GM23338 (cell line): Measurements from ENCODE around the gene SBF2. TPM values are rescaled to one million over a fixed set of nuclear protein-coding genes. Genes with fewer than 3 reads are reported as not detected.
"Not testable (repeated sequence)": the region's sequence is repeated elsewhere in the genome, so short reads cannot be mapped to it uniquely, and the experiment has no call there.

Experiments used
- ATAC-seq: fragments of 200-7000 bp; cut with Tn5 transposase; 3 replicates; pipeline ENCODE4 v1.9.1; 2020
- DNase-seq: peaks from one replicate; pipeline ENCODE4 v3.0.0-alpha.2; 2015; ENCODE audit warnings: low spot score
- H2AFZ ChIP-seq: fragments of 200-600 bp; sonication (generic); 2 replicates; pipeline ENCODE4 v1.8.0; 2016; ENCODE audit warnings: antibody characterized with exemption, mild to moderate bottlenecking, moderate library complexity
- H3F3A ChIP-seq: fragments of 200-600 bp; sonication (generic); replicated peaks from 2 replicates; pipeline ENCODE4 v1.8.0; 2017; ENCODE audit warnings: antibody characterized with exemption, mixed run types, low read depth
- H3K27ac ChIP-seq: fragments of 200-600 bp; sonication (generic); 2 replicates; pipeline ENCODE4 v1.6.1; 2016; ENCODE audit warnings: low read depth
- H3K27me3 ChIP-seq: fragments of 200-600 bp; sonication (generic); 2 replicates; pipeline ENCODE4 v1.8.0; 2016; ENCODE audit warnings: mild to moderate bottlenecking, mixed run types, moderate library complexity; ENCODE audit not compliant: insufficient read depth
- H3K36me3 ChIP-seq: fragments of 200-600 bp; sonication (generic); 2 replicates; pipeline ENCODE4 v1.8.0; 2016; ENCODE audit warnings: mild to moderate bottlenecking; ENCODE audit not compliant: insufficient read depth
- H3K4me1 ChIP-seq: fragments of 200-600 bp; sonication (generic); 2 replicates; pipeline ENCODE4 v1.8.0; 2016; ENCODE audit warnings: mild to moderate bottlenecking, moderate library complexity; ENCODE audit not compliant: insufficient read depth
- H3K4me2 ChIP-seq: fragments of 200-600 bp; sonication (generic); 2 replicates; pipeline ENCODE4 v1.7.1; 2017; ENCODE audit warnings: mixed run types
- H3K4me3 ChIP-seq: fragments of 200-600 bp; sonication (generic); 2 replicates; pipeline ENCODE4 v1.6.1; 2016; ENCODE audit warnings: mixed run types
- H3K79me2 ChIP-seq: fragments of 200-600 bp; sonication (generic); replicated peaks from 2 replicates; pipeline ENCODE4 v1.8.0; 2017; ENCODE audit warnings: mild to moderate bottlenecking; ENCODE audit not compliant: insufficient read depth
- H3K9me2 ChIP-seq: fragments of 200-600 bp; sonication (generic); 2 replicates; pipeline ENCODE4 v1.8.0; 2017; ENCODE audit not compliant: insufficient read depth
- H4K20me1 ChIP-seq: fragments of 200-600 bp; sonication (generic); replicated peaks from 2 replicates; pipeline ENCODE4 v1.8.0; 2017; ENCODE audit warnings: mild to moderate bottlenecking; ENCODE audit not compliant: insufficient read depth
- H3K27ac Mint-ChIP-seq: 2 replicates; pipeline ENCODE4 v1.8.0; 2020; ENCODE audit warnings: inconsistent platforms, mild to moderate bottlenecking, moderate library complexity, mixed read lengths
- H3K27me3 Mint-ChIP-seq: 3 replicates; pipeline ENCODE4 v1.8.0; 2022; ENCODE audit warnings: low read depth, mild to moderate bottlenecking, moderate library complexity, mixed read lengths, inconsistent platforms; ENCODE audit not compliant: insufficient read depth, poor library complexity
- H3K36me3 Mint-ChIP-seq: 3 replicates; pipeline ENCODE4 v1.8.0; 2021; ENCODE audit warnings: low read depth, mild to moderate bottlenecking, inconsistent platforms, moderate library complexity, mixed read lengths
- H3K4me1 Mint-ChIP-seq: 3 replicates; pipeline ENCODE4 v1.8.0; 2020; ENCODE audit warnings: mild to moderate bottlenecking, inconsistent platforms, mixed read lengths
- H3K4me3 Mint-ChIP-seq: 3 replicates; pipeline ENCODE4 v1.8.0; 2021; ENCODE audit warnings: moderate library complexity, mild to moderate bottlenecking, inconsistent platforms, mixed read lengths
- H3K9me3 Mint-ChIP-seq: 3 replicates; pipeline ENCODE4 v1.8.0; 2020; ENCODE audit warnings: moderate library complexity, mild to moderate bottlenecking, inconsistent platforms, mixed read lengths
- JUNB ChIP-seq: IDR thresholded peaks from one replicate; pipeline ENCODE4 v1.6.1; 2016; ENCODE audit warnings: antibody characterized with exemption; ENCODE audit not compliant: unreplicated experiment
- polyA plus RNA-seq: library from polyadenylated mRNA; unstranded; fragments of >200 nt; fragmentation: Nextera tagmentation; extraction: Ambion mirVana; gene quantifications from 2 replicates; pipeline ENCODE4 v1.2.1, GENCODE V29; 2016
- total RNA-seq: library from RNA; depleted of rRNA; stranded (reverse); fragments of >200 nt; shearing (Covaris generic); gene quantifications from 2 replicates; pipeline ENCODE4 v1.2.3, GENCODE V29; 2014
- TF ChIP-seq, protein P1 (sequence below): IDR thresholded peaks from one replicate; pipeline ENCODE4 v1.6.1; 2018; ENCODE audit warnings: antibody characterized with exemption; ENCODE audit not compliant: unreplicated experiment
- TF ChIP-seq, protein P2 (sequence below), 2 experiments: fragments of 200-600 bp in 1 of 2; sonication (generic) in 1 of 2; conservative IDR thresholded peaks; 2 replicates each; pipeline versions ENCODE4 v1.5.1 to v1.6.1; 2016 to 2017; ENCODE audit warnings: antibody characterized with exemption in 2 of 2, low read depth in 2 of 2, mild to moderate bottlenecking in 2 of 2, moderate library complexity in 1 of 2
- TF ChIP-seq, protein P3 (sequence below): IDR thresholded peaks from 2 replicates; pipeline ENCODE4 v1.6.1; 2016; ENCODE audit warnings: antibody characterized with exemption

The SBF2 gene
- total and polyA plus RNA-seq, 2 experiments from 2014 or later, result 25.6 to 53.5 TPM

- TF ChIP-seq, protein P1, sequence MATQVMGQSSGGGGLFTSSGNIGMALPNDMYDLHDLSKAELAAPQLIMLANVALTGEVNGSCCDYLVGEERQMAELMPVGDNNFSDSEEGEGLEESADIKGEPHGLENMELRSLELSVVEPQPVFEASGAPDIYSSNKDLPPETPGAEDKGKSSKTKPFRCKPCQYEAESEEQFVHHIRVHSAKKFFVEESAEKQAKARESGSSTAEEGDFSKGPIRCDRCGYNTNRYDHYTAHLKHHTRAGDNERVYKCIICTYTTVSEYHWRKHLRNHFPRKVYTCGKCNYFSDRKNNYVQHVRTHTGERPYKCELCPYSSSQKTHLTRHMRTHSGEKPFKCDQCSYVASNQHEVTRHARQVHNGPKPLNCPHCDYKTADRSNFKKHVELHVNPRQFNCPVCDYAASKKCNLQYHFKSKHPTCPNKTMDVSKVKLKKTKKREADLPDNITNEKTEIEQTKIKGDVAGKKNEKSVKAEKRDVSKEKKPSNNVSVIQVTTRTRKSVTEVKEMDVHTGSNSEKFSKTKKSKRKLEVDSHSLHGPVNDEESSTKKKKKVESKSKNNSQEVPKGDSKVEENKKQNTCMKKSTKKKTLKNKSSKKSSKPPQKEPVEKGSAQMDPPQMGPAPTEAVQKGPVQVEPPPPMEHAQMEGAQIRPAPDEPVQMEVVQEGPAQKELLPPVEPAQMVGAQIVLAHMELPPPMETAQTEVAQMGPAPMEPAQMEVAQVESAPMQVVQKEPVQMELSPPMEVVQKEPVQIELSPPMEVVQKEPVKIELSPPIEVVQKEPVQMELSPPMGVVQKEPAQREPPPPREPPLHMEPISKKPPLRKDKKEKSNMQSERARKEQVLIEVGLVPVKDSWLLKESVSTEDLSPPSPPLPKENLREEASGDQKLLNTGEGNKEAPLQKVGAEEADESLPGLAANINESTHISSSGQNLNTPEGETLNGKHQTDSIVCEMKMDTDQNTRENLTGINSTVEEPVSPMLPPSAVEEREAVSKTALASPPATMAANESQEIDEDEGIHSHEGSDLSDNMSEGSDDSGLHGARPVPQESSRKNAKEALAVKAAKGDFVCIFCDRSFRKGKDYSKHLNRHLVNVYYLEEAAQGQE, result no peak
- TF ChIP-seq, protein P2, sequence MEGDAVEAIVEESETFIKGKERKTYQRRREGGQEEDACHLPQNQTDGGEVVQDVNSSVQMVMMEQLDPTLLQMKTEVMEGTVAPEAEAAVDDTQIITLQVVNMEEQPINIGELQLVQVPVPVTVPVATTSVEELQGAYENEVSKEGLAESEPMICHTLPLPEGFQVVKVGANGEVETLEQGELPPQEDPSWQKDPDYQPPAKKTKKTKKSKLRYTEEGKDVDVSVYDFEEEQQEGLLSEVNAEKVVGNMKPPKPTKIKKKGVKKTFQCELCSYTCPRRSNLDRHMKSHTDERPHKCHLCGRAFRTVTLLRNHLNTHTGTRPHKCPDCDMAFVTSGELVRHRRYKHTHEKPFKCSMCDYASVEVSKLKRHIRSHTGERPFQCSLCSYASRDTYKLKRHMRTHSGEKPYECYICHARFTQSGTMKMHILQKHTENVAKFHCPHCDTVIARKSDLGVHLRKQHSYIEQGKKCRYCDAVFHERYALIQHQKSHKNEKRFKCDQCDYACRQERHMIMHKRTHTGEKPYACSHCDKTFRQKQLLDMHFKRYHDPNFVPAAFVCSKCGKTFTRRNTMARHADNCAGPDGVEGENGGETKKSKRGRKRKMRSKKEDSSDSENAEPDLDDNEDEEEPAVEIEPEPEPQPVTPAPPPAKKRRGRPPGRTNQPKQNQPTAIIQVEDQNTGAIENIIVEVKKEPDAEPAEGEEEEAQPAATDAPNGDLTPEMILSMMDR (conservative IDR thresholded peaks at IDR 0.05; ENCODE audit: low read depth in 2 of 2), result no peak
These were observed 548.4 kb downstream of the SBF2 start (continued) for GRCh38 chr11:9745411-9746211.

DNA sequence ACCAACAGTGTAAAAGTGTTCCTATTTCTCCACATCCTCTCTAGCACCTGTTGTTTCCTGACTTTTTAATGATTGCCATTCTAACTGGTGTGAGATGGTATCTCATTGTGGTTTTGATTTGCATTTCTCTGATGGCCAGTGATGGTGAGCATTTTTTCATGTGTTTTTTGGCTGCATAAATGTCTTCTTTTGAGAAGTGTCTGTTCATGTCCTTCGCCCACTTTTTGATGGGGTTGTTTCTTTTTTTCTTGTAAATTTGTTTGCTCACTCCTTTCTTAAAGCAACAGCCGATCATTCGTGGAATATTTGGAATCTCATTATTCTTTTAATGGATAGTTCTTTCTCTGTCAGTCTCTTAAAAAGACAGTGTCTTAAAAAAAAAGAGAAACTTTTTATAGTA lies 550.5 kb downstream of the SBF2 start:
- H3K27me3 Mint-ChIP-seq, H4K20me1 ChIP-seq, ATAC-seq, H3K9me3 Mint-ChIP-seq, H3K27me3 ChIP-seq, H3K4me1 Mint-ChIP-seq, H3K4me3 ChIP-seq, H3K9me2 ChIP-seq, H3K79me2 ChIP-seq, H3K4me3 Mint-ChIP-seq, H3K4me1 ChIP-seq, H2AFZ ChIP-seq, H3K27ac ChIP-seq, H3F3A ChIP-seq, H3K27ac Mint-ChIP-seq, DNase-seq, H3K4me2 ChIP-seq: not testable (repeated sequence)
- H3K36me3 ChIP-seq, result peaks cover 22% of the 10 kb centered on the region
- H3K36me3 Mint-ChIP-seq, result peaks cover 49% of the 10 kb centered on the region

DNA sequence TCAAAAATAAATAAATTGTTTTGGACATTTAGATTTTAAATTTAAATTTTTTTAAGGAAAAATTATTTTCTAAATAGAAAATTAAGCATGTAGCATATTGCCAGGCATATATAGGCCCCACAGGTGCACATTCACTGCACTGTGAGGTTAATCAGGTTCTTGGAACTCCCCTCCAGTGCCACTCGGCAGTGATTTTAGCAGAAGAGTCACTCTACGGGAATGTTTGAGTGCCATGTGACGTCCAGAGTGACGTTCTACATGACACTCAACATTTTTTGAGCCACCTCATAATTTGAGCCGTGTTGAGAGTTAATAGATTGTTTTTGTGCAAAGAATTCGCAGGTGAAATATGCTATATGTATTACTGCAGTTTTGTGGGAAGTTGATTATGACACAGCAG lies 552.8 kb downstream of the SBF2 start:
- no peak for DNase-seq
- no peaks in the 10 kb centered on the region for H3K9me2 ChIP-seq
- 0 out of 2 replicates have a peak, but pooled peaks cover 4% of the 10 kb centered on the region for H3F3A ChIP-seq
- no peak overlapping the region for H3K27ac ChIP-seq
- no peak overlapping the region for H3K4me3 ChIP-seq
- H3K27ac Mint-ChIP-seq, result no peak overlapping the region
- no peak for ATAC-seq
- H3K4me2 ChIP-seq, result no peak overlapping the region
- H2AFZ ChIP-seq, result no peak overlapping the region
- peaks cover 22% of the 10 kb centered on the region for H3K36me3 ChIP-seq
- no peaks in the 10 kb centered on the region for H3K4me1 ChIP-seq
- H3K9me3 Mint-ChIP-seq, result peaks cover 7% of the 10 kb centered on the region; the same call in 2 of the 3 replicates
- H3K27me3 Mint-ChIP-seq, result peaks cover 2% of the 10 kb centered on the region
- H3K79me2 ChIP-seq, result no peaks in the 10 kb centered on the region; the same call in 1 of the 2 replicates
- no peaks in the 10 kb centered on the region for H4K20me1 ChIP-seq
- H3K4me3 Mint-ChIP-seq, result no peak overlapping the region
- H3K4me1 Mint-ChIP-seq, result peaks cover 5% of the 10 kb centered on the region; the same call in 2 of the 3 replicates
- no peaks in the 10 kb centered on the region for H3K27me3 ChIP-seq
- H3K36me3 Mint-ChIP-seq, result peaks cover 61% of the 10 kb centered on the region
- no peak for TF ChIP-seq JUNB
- TF ChIP-seq, protein P3, sequence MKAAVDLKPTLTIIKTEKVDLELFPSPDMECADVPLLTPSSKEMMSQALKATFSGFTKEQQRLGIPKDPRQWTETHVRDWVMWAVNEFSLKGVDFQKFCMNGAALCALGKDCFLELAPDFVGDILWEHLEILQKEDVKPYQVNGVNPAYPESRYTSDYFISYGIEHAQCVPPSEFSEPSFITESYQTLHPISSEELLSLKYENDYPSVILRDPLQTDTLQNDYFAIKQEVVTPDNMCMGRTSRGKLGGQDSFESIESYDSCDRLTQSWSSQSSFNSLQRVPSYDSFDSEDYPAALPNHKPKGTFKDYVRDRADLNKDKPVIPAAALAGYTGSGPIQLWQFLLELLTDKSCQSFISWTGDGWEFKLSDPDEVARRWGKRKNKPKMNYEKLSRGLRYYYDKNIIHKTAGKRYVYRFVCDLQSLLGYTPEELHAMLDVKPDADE, result no peak
- TF ChIP-seq, protein P1, result no peak
